Mammary epithelial cell (primary cell): ENCODE measurements around the gene OXLD1.

ENCODE experiments used
- CTCF ChIP-seq, 2 donors: IDR thresholded peaks in 1 of 2; conservative IDR thresholded peaks in 1 of 2; 2 replicates each; pipeline ENCODE4 v1.5.1; 2011 to 2012; ENCODE audit warnings: inconsistent platforms in 2 of 2, low read length in 2 of 2, mild to moderate bottlenecking in 2 of 2, control low read depth in 1 of 2, low read depth in 1 of 2; ENCODE audit not compliant: insufficient read depth in 1 of 2; ENCODE audit errors: extremely low read depth in 1 of 2
- EZH2 ChIP-seq: IDR thresholded peaks from 2 replicates; pipeline ENCODE4 v1.6.1; 2012; ENCODE audit warnings: low read length, inconsistent platforms, borderline replicate concordance

GRCh38 chr17:81711814-81712467, 45.5 kb upstream of the OXLD1 start, which contains the start of gene SLC25A10:
- TF ChIP-seq CTCF (conservative IDR thresholded peaks at IDR 0.05 in 1 of 2, IDR thresholded peaks at IDR 0.05 in 1 of 2; ENCODE audit: extremely low read depth in 1 of 2, insufficient read depth in 1 of 2, low read depth in 1 of 2, low read length in 2 of 2), result no peak
- TF ChIP-seq EZH2, result no peak
